Fibroblast of gingiva (primary cell): Measurements from ENCODE around the gene CHN2.

Experiments
- DNase-seq: peaks from one replicate; pipeline ENCODE4 v3.0.0-alpha.2; 2011; ENCODE audit warnings: low read depth

CHN2 gene

GRCh38 chr7:29335188-29336083 lies 140.9 kb downstream of the CHN2 start:
- DNase-seq, result no peak

- DNase-seq, result no peak
Measured at GRCh38 chr7:29337546-29338116, 143.1 kb downstream of the CHN2 start.

GRCh38 chr7:29340696-29341095 lies 146.1 kb downstream of the CHN2 start:
- DNase-seq, result no peak

GRCh38 chr7:29341156-29341555 lies 146.6 kb downstream of the CHN2 start:
- no peak for DNase-seq

DNA sequence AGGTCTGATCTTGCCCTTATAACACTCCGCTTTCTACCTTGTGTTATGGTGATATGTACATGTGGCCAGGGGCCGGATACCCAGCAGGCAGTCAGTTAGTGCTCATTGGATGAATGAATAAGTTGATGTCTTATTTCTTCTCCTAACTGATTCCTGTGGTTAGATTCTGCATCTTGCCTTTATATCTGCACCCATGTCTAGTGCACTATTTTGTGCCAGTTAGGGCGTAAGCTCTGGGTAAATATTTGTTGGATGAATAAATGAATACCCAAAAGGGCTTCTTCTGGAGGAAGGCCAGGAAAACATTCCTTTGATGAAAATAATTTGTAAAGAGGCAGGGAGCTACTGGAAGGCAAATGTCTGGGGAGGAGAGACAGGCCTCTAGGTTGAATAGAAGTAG lies 148.2 kb downstream of the CHN2 start:
- no peak for DNase-seq

DNA sequence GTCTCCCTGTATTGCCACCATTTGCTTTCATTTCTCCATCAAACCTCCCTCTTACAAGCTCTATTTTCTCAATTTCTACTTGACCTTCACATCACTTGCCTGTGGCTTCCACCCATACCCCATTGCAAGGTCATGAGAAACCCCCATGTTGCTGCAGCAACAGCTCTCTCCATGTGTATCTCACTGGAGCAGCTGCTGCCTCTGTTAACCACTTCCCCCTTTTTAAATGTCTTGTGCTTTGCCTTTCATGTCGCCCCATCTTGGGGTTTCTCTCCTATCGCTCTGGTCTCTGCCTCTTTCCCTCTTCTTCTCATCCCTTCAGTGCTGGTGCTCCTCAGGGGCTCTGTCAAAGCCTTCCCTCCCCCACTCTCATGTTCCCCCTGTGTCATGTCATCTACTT lies 148.8 kb downstream of the CHN2 start:
- no peak for DNase-seq

DNA sequence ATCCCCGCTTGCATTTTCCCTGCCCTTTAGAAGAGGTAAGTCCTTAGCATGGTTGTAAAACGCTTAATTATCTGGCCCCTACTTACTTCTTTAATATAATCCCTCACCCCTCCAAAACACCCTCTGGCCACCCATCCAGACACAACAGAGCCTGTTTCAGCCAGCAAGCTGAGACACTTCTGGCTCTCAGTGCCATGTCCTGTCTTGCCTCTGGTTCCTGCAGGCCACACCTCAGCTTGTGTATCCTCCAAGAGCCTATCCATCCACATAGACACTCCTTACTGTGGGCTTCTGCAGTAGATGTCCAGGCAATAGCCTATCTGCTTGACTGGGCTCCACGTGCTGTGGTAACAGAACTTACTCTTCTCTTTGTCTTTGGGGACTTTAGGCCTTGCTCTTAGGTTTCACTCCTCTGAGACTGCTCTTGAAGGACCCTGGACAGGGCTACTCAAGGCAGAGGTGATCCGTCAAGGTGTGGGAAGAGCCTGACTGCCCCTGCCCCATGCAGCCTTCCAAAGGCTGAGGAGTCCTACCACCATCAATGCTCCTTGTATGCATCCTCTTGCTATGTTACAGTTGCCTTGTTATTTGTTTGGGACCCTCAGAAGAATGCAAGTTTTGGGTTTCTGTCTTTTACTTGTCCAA lies 149.9 kb downstream of the CHN2 start:
- DNase-seq, result no peak

- DNase-seq, result peak; percentile 6
Measured at GRCh38 chr7:29345590-29345989, 151.0 kb downstream of the CHN2 start.

- no peak for DNase-seq
Measured at GRCh38 chr7:29346231-29346978, 151.8 kb downstream of the CHN2 start.

- no peak for DNase-seq
Measured at GRCh38 chr7:29349362-29349761, 154.8 kb downstream of the CHN2 start.

DNA sequence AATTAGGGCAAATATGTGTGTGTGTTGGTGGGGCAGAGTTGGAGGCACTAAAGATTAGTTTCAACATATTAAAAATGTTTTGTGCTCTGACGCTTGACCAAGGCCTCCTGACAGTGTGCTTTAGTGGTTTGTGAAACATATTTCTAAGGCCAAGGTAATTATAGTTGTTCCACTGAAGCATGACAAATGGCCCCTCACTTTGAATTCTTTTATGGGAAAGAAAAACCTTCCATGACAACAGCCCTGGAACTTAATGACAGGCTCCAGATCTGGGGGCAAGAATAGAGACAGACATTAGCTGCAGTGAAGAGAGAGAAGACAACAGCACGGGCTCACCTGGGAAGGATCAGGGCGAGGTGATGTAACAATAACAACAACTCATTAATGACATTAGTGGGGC lies 155.8 kb downstream of the CHN2 start:
- DNase-seq, result no peak

DNA sequence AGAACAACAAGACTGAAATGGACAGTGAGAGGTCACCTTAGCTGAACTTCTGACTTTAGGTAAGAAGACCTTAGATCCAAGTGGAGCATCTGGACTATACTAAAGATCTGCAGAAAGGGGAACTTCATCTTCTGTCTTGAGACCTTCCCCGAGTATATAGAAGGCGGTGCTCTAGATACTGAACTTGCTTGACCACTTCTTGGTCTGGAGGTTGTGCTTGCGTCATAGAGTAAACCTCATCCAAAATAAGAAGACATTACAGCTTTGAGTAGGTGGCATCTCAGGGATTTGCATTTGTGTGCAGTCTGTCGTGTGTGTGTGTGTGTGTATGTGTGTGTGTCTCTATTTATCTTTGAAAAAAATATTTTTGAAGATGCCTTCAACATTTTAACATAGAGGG lies 157.5 kb downstream of the CHN2 start:
- DNase-seq, result no peak

DNA sequence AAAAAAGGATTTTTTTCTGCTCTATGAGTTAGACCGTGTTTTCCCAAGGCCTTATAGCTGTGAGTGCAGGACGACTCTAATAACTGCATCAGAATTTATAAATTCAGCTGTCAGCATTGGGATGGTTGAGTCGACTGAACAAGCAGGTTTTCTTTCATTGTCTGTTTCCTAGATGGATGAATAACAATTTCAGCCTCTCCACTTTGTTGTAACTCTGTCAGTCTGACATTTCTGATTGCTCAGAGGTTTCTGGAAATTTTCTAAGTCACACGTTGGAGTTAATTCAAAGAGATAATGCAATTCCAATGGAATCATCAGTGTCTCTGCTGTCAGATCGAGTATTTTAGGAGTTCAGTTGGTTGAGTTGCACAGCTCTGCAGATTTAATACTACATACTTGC lies 159.2 kb downstream of the CHN2 start:
- DNase-seq, result no peak

- DNase-seq, result no peak
Measured at GRCh38 chr7:29354340-29354739, 159.8 kb downstream of the CHN2 start.

GRCh38 chr7:29355388-29355787 lies 160.8 kb downstream of the CHN2 start:
- no peak for DNase-seq

- no peak for DNase-seq
Measured at GRCh38 chr7:29356631-29357030, 162.1 kb downstream of the CHN2 start.

DNA sequence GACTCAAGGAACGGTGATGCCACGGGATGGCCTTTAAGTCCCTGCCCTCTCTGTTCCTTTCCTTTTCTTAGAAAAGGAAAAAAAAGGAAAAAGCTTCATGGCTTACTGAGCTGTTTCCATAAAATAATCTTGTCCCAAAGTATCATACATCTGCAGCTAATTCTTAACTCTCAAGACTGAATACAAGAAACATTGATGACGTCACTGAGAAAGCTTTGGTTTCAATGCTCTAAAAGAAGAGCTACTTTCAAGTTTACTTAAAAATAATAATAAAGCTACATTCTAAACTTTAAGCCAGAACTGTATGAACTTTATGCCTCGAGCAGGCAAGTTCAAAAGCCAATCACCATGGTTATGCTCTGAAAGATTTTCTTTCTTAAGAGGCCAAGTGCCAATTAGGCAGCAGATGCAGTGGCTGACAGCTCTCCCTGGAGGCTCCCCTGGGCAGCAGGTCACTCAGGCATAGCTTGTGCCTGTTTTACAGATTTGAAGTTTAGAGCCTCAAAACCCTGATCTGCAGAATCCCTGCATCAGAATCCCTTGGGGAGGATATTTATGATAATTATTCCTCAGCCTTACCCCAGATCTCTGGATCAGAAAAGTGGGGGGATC lies 165.0 kb downstream of the CHN2 start:
- DNase-seq, result no peak

GRCh38 chr7:29360633-29361625 lies 166.4 kb downstream of the CHN2 start:
- no peak for DNase-seq

DNA sequence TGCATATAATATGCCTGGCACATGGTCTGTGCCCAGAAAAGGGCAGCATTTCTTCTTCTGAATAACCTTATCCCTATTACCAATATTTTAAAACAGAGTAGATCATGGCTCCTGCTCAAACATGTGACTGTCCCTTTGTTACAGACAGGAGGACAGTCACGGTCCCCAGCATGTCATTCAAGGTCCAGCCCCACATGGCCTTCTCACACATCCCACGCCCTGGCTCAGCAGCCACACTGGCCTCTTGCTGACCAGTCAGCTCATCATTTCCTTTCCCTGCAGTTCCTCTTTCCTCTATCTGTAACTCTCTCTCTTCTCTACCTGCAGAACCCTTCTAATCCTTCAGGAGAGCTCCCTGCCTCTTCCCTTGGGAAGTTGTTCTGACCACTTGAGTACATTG lies 167.8 kb downstream of the CHN2 start:
- no peak for DNase-seq

- no peak for DNase-seq
Measured at GRCh38 chr7:29363636-29364425, 169.3 kb downstream of the CHN2 start.
